ENCODE results near the gene CYP4F8. TPM values are rescaled to one million over a fixed set of nuclear protein-coding genes. Genes with fewer than 3 reads are reported as not detected.

Gene CYP4F8
- total RNA-seq, 1 donor from 2014 or later, result 2.1 TPM

- Histone ChIP-seq H3K4me1 (no peaks in the 10 kb centered on the region), H3K9me3 (no peaks in the 10 kb centered on the region), H3K36me3 (no peaks in the 10 kb centered on the region), H3K27me3 (peaks cover 6% of the 10 kb centered on the region), H3K27ac (no peak overlapping the region), H3K4me3 (no peak overlapping the region)
- ATAC-seq (no peak), DNase-seq (no peak)
- TF ChIP-seq CTCF (IDR thresholded peaks at IDR 0.05), result no peak
- intact Hi-C loops (cut with DNase I), result no loop called here
These were observed 37.7 kb downstream of the CYP4F8 start for GRCh38 chr19:15652559-15653278.

- TF ChIP-seq CTCF (IDR thresholded peaks at IDR 0.05), result no peak
These were observed 41.4 kb downstream of the CYP4F8 start for GRCh38 chr19:15656467-15656866.

GRCh38 chr19:15663247-15663646, 48.2 kb downstream of the CYP4F8 start:
- H3K27ac ChIP-seq, result no peak overlapping the region
- no peak for TF ChIP-seq CTCF (IDR thresholded peaks at IDR 0.05)
- intact Hi-C loops (cut with DNase I), result no loop called here
- no peaks in the 10 kb centered on the region for H3K4me1 ChIP-seq
- H3K4me3 ChIP-seq, result no peak overlapping the region
- ATAC-seq (no peak), DNase-seq (no peak)
- H3K27me3 ChIP-seq, result no peaks in the 10 kb centered on the region
- no peaks in the 10 kb centered on the region for H3K9me3 ChIP-seq
- no peaks in the 10 kb centered on the region for H3K36me3 ChIP-seq

More at GRCh38 chr19:15656467-15656866, 41.4 kb downstream of the CYP4F8 start:
- intact Hi-C loops (cut with DNase I), result no loop called here
- Histone ChIP-seq H3K4me3 (no peak overlapping the region), H3K36me3 (no peaks in the 10 kb centered on the region), H3K9me3 (no peaks in the 10 kb centered on the region), H3K4me1 (no peaks in the 10 kb centered on the region), H3K27me3 (peaks cover 6% of the 10 kb centered on the region), H3K27ac (no peak overlapping the region)
- ATAC-seq (no peak), DNase-seq (no peak)

GRCh38 chr19:15666186-15666585, 51.2 kb downstream of the CYP4F8 start:
- H3K36me3 ChIP-seq, result no peaks in the 10 kb centered on the region
- H3K27me3 ChIP-seq, result no peaks in the 10 kb centered on the region
- H3K27ac ChIP-seq, result no peak overlapping the region
- no peak for TF ChIP-seq CTCF (IDR thresholded peaks at IDR 0.05)
- H3K4me1 ChIP-seq, result no peaks in the 10 kb centered on the region
- no peak for ATAC-seq
- H3K9me3 ChIP-seq, result no peaks in the 10 kb centered on the region
- DNase-seq, result no peak
- intact Hi-C loops (cut with DNase I), result no loop called here
- no peak overlapping the region for H3K4me3 ChIP-seq

GRCh38 chr19:15666883-15667282, 51.9 kb downstream of the CYP4F8 start:
- DNase-seq, result no peak
- H3K27me3 ChIP-seq, result no peaks in the 10 kb centered on the region
- no peak overlapping the region for H3K4me3 ChIP-seq
- intact Hi-C loops (cut with DNase I), result no loop called here
- no peak for TF ChIP-seq CTCF (IDR thresholded peaks at IDR 0.05)
- H3K4me1 ChIP-seq, result no peaks in the 10 kb centered on the region
- peak; percentile 58 for ATAC-seq
- H3K36me3 ChIP-seq, result no peaks in the 10 kb centered on the region
- no peak overlapping the region for H3K27ac ChIP-seq
- H3K9me3 ChIP-seq, result no peaks in the 10 kb centered on the region

Measured in upper lobe of right lung (tissue), 1 donor.